Tibial nerve (tissue), 4 donors: ENCODE results near the gene CAMK2N2. TPM values are rescaled to one million over a fixed set of nuclear protein-coding genes. Genes with fewer than 3 reads are reported as not detected.

ENCODE experiments used
- DNase-seq, 2 donors: peaks; one replicate each; pipeline ENCODE4 v3.0.0-alpha.2; 2019; ENCODE audit warnings: low spot score in 2 of 2
- H3K27ac ChIP-seq, 4 donors: fragments of 200-600 bp; sonication (generic) in 3 of 4; one replicate each; pipeline ENCODE4 v1.5.1; 2017 to 2019; ENCODE audit warnings: mild to moderate bottlenecking in 1 of 4
- H3K27me3 ChIP-seq, 2 donors: fragments of 200-600 bp; sonication (generic) in 1 of 2; one replicate each; pipeline versions ENCODE4 v1.5.1 to v1.6.0; 2017 to 2019
- H3K36me3 ChIP-seq, 3 donors: fragments of 200-600 bp; sonication (generic); one replicate each; pipeline ENCODE4 v1.5.1; 2018 to 2019
- H3K4me1 ChIP-seq, 4 donors: fragments of 200-600 bp; sonication (generic) in 3 of 4; one replicate each; pipeline ENCODE4 v1.5.1; 2017 to 2019
- H3K4me3 ChIP-seq, 4 donors: fragments of 200-600 bp; sonication (generic) in 3 of 4; one replicate each; pipeline ENCODE4 v1.5.1; 2017 to 2019; ENCODE audit warnings: mild to moderate bottlenecking in 1 of 4, moderate library complexity in 1 of 4
- H3K9me3 ChIP-seq, 4 donors: fragments of 200-600 bp; sonication (generic) in 3 of 4; one replicate each; pipeline ENCODE4 v1.5.1; 2017 to 2019
- EP300 ChIP-seq, 2 donors: sonication (generic); formaldehyde crosslinking; IDR thresholded peaks; one replicate each; pipeline ENCODE4 v1.6.1; 2017; ENCODE audit warnings: antibody characterized with exemption in 2 of 2, mild to moderate bottlenecking in 1 of 2
- POLR2A ChIP-seq, 2 donors: fragments of 450-650 bp; IDR thresholded peaks; one replicate each; pipeline ENCODE4 v1.6.1; 2017; ENCODE audit warnings: antibody characterized with exemption in 2 of 2, mild to moderate bottlenecking in 2 of 2, moderate library complexity in 2 of 2
- WGBS, 2 donors: methylation state at CpG; one replicate each; pipeline ENCODE4 v1.1.5; 2018; 5-methylcytosine and 5-hydroxymethylcytosine counted together
- total RNA-seq, 4 donors: library from RNA; depleted of rRNA; stranded (reverse); fragments of >200 nt; gene quantifications; one replicate each; pipeline ENCODE4 v1.1.0, GENCODE V29; 2016
- TF ChIP-seq, protein P1 (sequence below), 5 experiments: fragments of 200-600 bp in 3 of 5; fragments of 450-650 bp in 2 of 5; sonication (generic) in 3 of 5; IDR thresholded peaks; one replicate each; pipeline ENCODE4 v1.5.1; 2016 to 2019; ENCODE audit warnings: antibody characterized with exemption in 5 of 5, mild to moderate bottlenecking in 3 of 5, moderate library complexity in 2 of 5

The CAMK2N2 gene
- total RNA-seq, 4 donors from 2014 or later: not detected

- TF ChIP-seq EP300 (IDR thresholded peaks at IDR 0.05): no peak
- TF ChIP-seq POLR2A (IDR thresholded peaks at IDR 0.05): no peak
- TF ChIP-seq, protein P1, sequence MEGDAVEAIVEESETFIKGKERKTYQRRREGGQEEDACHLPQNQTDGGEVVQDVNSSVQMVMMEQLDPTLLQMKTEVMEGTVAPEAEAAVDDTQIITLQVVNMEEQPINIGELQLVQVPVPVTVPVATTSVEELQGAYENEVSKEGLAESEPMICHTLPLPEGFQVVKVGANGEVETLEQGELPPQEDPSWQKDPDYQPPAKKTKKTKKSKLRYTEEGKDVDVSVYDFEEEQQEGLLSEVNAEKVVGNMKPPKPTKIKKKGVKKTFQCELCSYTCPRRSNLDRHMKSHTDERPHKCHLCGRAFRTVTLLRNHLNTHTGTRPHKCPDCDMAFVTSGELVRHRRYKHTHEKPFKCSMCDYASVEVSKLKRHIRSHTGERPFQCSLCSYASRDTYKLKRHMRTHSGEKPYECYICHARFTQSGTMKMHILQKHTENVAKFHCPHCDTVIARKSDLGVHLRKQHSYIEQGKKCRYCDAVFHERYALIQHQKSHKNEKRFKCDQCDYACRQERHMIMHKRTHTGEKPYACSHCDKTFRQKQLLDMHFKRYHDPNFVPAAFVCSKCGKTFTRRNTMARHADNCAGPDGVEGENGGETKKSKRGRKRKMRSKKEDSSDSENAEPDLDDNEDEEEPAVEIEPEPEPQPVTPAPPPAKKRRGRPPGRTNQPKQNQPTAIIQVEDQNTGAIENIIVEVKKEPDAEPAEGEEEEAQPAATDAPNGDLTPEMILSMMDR (IDR thresholded peaks at IDR 0.05): no peak
- H3K27ac ChIP-seq: no peak overlapping the region
- WGBS, 2 donors: 20 to 31% methylated on average over 3 to 4 of the region's 4 CpGs
- peaks cover 0 to 57% of the 10 kb centered on the region in 2 donors for H3K27me3 ChIP-seq
- DNase-seq: no peak
- no peak overlapping the region for H3K4me3 ChIP-seq
- no peaks in the 10 kb centered on the region for H3K9me3 ChIP-seq
- peaks cover 0 to 19% (median 12%) of the 10 kb centered on the region in 4 donors for H3K4me1 ChIP-seq
- no peaks in the 10 kb centered on the region for H3K36me3 ChIP-seq
Observed at GRCh38 chr3:184234224-184234623, 27.1 kb downstream of the CAMK2N2 start.

DNA sequence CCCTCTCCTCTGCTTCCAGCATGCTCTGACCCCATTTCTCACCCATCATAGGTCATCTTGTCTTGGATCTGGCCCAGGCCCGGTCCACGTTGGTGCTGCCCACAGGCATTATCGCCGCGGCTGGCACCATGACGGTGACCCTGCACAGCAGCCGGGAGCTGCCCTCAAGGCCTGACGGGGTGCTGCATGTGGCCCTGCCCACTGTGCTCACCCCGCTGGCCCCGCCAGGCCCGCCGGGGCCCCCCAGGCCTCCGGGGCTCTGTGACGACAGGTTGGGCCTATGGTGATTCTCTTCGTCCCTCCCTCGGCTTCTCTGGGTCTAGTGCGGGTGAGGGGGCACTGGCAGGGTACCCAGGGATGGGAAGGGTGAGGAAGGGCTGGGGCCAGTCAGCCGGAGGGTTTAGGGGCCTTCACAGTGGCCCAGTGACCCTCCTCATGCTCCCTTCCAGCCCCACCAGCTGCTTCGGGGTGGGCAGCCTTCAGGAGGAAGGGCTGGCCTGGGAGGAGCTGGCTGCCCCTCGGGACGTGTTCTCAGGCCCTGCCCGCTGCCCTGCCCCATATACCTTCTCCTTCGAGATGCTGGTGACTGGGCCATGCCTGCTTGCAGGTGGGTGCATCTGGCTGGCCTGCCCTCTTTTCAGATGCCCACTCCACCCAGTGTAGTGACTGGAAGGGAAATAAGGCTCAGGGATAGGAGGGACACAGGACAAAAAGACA lies 28.1 kb downstream of the CAMK2N2 start:
- WGBS, 2 donors: 84 to 85% methylated on average over 21 to 23 of the region's 23 CpGs
- H3K4me3 ChIP-seq: no peak overlapping the region
- no peaks in the 10 kb centered on the region for H3K9me3 ChIP-seq
- H3K4me1 ChIP-seq: peaks cover 0 to 26% (median 12%) of the 10 kb centered on the region in 4 donors
- H3K27ac ChIP-seq: no peak overlapping the region
- H3K27me3 ChIP-seq: peaks cover 0 to 67% of the 10 kb centered on the region in 2 donors
- no peaks in the 10 kb centered on the region for H3K36me3 ChIP-seq
- no peak for TF ChIP-seq EP300 (IDR thresholded peaks at IDR 0.05)
- TF ChIP-seq POLR2A (IDR thresholded peaks at IDR 0.05): no peak
- TF ChIP-seq, protein P1 (IDR thresholded peaks at IDR 0.05): no peak
- no peak for DNase-seq

GRCh38 chr3:184231671-184232070 lies 29.7 kb downstream of the CAMK2N2 start:
- peaks cover 0 to 82% of the 10 kb centered on the region in 2 donors for H3K27me3 ChIP-seq
- no peak overlapping the region for H3K27ac ChIP-seq
- TF ChIP-seq, protein P1 (IDR thresholded peaks at IDR 0.05): no peak
- no peak for TF ChIP-seq POLR2A (IDR thresholded peaks at IDR 0.05)
- TF ChIP-seq EP300 (IDR thresholded peaks at IDR 0.05): no peak
- 33 to 62% methylated on average over 3 of the region's 3 CpGs for WGBS, 2 donors
- DNase-seq: no peak
- peaks cover 0 to 26% (median 12%) of the 10 kb centered on the region in 4 donors for H3K4me1 ChIP-seq
- no peak overlapping the region for H3K4me3 ChIP-seq
- H3K9me3 ChIP-seq: no peaks in the 10 kb centered on the region
- no peaks in the 10 kb centered on the region for H3K36me3 ChIP-seq

- Histone ChIP-seq H3K27ac (no peak overlapping the region), H3K9me3 (no peaks in the 10 kb centered on the region), H3K4me1 (peaks cover 0 to 26% (median 12%) of the 10 kb centered on the region in 4 donors), H3K27me3 (peaks cover 0 to 84% of the 10 kb centered on the region in 2 donors), H3K4me3 (peak overlapping the region in 3 of 4 donors; percentile 30 to 55 (median 46)), H3K36me3 (no peaks in the 10 kb centered on the region)
- WGBS, 2 donors: 26 to 27% methylated on average over 11 to 12 of the region's 79 CpGs
- TF ChIP-seq EP300 (IDR thresholded peaks at IDR 0.05) (no peak), POLR2A (IDR thresholded peaks at IDR 0.05) (no peak)
- TF ChIP-seq, protein P1 (IDR thresholded peaks at IDR 0.05): no peak
- no peak for DNase-seq
Observed at GRCh38 chr3:184230603-184231528, 30.5 kb downstream of the CAMK2N2 start.
